OCI-LY3 (cell line): ENCODE data around the gene CHURC1.

Experiments
- H2AFZ ChIP-seq: fragments of 200-600, 300-600 bp; shearing (Covaris generic); 2 replicates; pipeline ENCODE4 v1.6.0; 2014; ENCODE audit warnings: antibody characterized with exemption, low read depth, low read length
- H3K27ac ChIP-seq: fragments of 200-600, 300-600 bp; sonication (generic); 2 replicates; pipeline ENCODE4 v1.5.1; 2014; ENCODE audit warnings: mild to moderate bottlenecking, low read length, moderate library complexity, mixed read lengths
- H3K27me3 ChIP-seq: fragments of 200-600, 300-600 bp; sonication (generic); 2 replicates; pipeline ENCODE4 v1.6.1; 2014; ENCODE audit warnings: low read depth, low read length, mixed read lengths
- H3K36me3 ChIP-seq: fragments of 200-600, 300-600 bp; sonication (generic); replicated peaks from 2 replicates; pipeline ENCODE3; 2014; ENCODE audit warnings: low read depth, low read length, mixed read lengths
- H3K4me1 ChIP-seq: fragments of 300-600, 200-600 bp; sonication (generic); 2 replicates; pipeline ENCODE4 v1.6.1; 2014; ENCODE audit warnings: low read length, mixed read lengths
- H3K4me2 ChIP-seq: fragments of 200-600, 300-600 bp; sonication (generic); 2 replicates; pipeline ENCODE4 v1.6.1; 2014; ENCODE audit warnings: low read length, mixed read lengths
- H3K4me3 ChIP-seq: fragments of 300-600, 200-600 bp; sonication (generic); 2 replicates; pipeline ENCODE4 v1.5.1; 2014; ENCODE audit warnings: antibody characterized with exemption, mild to moderate bottlenecking, low read length, moderate library complexity
- H3K79me2 ChIP-seq: fragments of 300-600, 200-600 bp; shearing (Covaris generic); 2 replicates; pipeline ENCODE4 v1.6.1; 2014; ENCODE audit warnings: mild to moderate bottlenecking, low read length, mixed read lengths
- H3K9ac ChIP-seq: fragments of 300-600, 200-600 bp; shearing (Covaris generic); 2 replicates; pipeline ENCODE4 v1.6.0; 2014; ENCODE audit warnings: mild to moderate bottlenecking, low read length, moderate library complexity
- H3K9me3 ChIP-seq: fragments of 200-600, 300-600 bp; shearing (Covaris generic); 2 replicates; pipeline ENCODE4 v1.6.1; 2014; ENCODE audit warnings: low read length, mixed read lengths; ENCODE audit not compliant: insufficient read depth
- H4K20me1 ChIP-seq: fragments of 200-600, 300-600 bp; sonication (generic); 2 replicates; pipeline ENCODE4 v1.6.1; 2016; ENCODE audit warnings: low read length, mixed read lengths; ENCODE audit not compliant: insufficient read depth
- CTCF ChIP-seq: fragments of 200-600, 300-600 bp; sonication (generic); IDR thresholded peaks from 2 replicates; pipeline ENCODE4 v1.5.1; 2014; ENCODE audit warnings: antibody characterized with exemption, low read length, low read depth
- EZH2phosphoT487 ChIP-seq: fragments of 200-600 bp; shearing (Covaris generic); IDR thresholded peaks from 2 replicates; pipeline ENCODE4 v1.6.1; 2018; ENCODE audit warnings: antibody characterized with exemption, mixed run types, low read depth

The CHURC1 gene

DNA sequence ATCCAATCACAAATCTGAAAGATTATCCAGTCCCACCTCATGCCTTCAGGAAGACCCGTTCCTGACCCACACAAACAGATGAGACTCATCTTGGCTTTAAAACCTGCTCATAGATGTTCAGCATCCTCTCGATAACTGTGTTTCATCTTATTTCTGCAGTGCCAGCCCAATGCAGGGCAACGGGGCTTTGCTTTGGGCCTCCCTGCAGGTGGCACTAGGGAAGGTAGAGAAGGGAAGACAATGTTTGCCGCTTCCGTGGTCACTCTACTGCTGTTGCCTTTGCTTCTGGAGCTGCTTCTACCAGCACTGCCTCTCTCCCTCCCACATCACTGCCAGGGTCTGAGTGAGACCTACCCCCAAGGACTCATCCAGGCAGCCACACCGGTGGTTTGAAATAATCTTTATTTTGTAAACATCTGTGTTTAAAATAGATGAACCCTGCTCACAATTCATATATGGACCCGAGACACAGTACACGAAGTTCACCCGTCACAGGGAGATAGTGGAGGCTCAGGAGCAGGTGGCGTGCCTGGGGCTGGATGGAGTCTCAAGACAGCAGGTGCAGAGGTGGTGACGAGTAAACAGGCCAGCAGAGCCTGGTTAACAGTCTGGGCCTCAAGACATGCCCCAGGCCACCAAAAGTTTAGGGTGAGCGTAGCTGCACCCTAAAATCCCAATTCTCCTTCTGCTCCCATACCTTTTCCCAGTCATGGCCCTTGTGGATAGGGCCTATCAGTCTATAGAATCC is 31.4 kb downstream of the CHURC1 start:
- TF ChIP-seq CTCF (no peak), EZH2phosphoT487 (no peak)
- no peak overlapping the region for H3K9ac ChIP-seq
- H3K4me3 ChIP-seq, result no peak overlapping the region
- H4K20me1 ChIP-seq, result no peaks in the 10 kb centered on the region
- H3K27ac ChIP-seq, result no peak overlapping the region
- no peaks in the 10 kb centered on the region for H3K27me3 ChIP-seq
- no peaks in the 10 kb centered on the region for H3K36me3 ChIP-seq
- H3K4me1 ChIP-seq, result no peaks in the 10 kb centered on the region
- no peaks in the 10 kb centered on the region for H3K79me2 ChIP-seq
- no peak overlapping the region for H3K4me2 ChIP-seq
- no peaks in the 10 kb centered on the region for H3K9me3 ChIP-seq
- H2AFZ ChIP-seq, result no peak overlapping the region

DNA sequence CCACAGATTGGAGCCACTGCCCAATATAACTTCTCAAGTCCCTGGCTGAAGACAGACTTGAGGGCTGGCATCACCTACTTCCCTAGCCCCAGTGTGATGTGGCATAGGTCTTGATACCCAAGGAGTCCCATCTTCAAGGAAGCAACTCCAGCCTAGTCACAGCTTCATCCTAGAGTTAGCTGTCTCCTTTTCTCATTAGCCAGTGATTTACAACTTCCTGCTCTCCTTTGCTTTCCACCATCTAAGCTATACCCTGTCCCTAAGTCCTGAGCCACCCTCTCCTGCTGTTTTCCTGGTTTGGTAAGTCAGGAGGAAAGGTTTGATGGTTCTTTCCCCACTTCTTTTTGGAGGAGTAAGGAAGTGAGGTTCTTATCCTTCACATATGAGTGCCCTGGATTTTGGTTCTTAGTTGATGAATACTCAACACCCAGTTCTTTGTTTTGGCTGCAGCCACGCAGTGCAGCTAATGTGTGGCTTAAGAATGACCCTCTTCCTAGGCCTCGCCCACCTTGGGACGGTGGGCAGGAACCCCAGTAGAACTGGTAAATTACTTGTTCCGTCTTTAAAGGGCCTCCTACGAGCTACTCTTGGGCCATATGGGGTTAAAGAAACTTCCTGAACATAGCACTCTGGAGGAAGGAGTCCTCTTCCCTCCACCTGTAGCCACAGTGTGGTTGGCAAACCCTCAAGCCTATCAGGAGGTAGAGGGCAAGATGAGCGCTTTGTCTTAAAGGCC is 32.2 kb downstream of the CHURC1 start:
- no peaks in the 10 kb centered on the region for H4K20me1 ChIP-seq
- H3K9ac ChIP-seq, result no peak overlapping the region
- no peaks in the 10 kb centered on the region for H3K27me3 ChIP-seq
- H3K4me2 ChIP-seq, result no peak overlapping the region
- no peaks in the 10 kb centered on the region for H3K4me1 ChIP-seq
- no peaks in the 10 kb centered on the region for H3K9me3 ChIP-seq
- no peak overlapping the region for H2AFZ ChIP-seq
- no peaks in the 10 kb centered on the region for H3K36me3 ChIP-seq
- H3K79me2 ChIP-seq, result no peaks in the 10 kb centered on the region
- H3K4me3 ChIP-seq, result no peak overlapping the region
- no peak for TF ChIP-seq EZH2phosphoT487
- TF ChIP-seq CTCF, result no peak
- H3K27ac ChIP-seq, result no peak overlapping the region

GRCh38 chr14:64947710-64948611 is 33.7 kb downstream of the CHURC1 start:
- Histone ChIP-seq H3K4me1 (no peaks in the 10 kb centered on the region), H3K4me3 (no peak overlapping the region), H3K27me3 (no peaks in the 10 kb centered on the region), H3K79me2 (no peaks in the 10 kb centered on the region), H3K9ac (no peak overlapping the region), H2AFZ (no peak overlapping the region), H3K9me3 (no peaks in the 10 kb centered on the region), H3K27ac (no peak overlapping the region), H3K36me3 (no peaks in the 10 kb centered on the region), H4K20me1 (no peaks in the 10 kb centered on the region), H3K4me2 (no peak overlapping the region)
- TF ChIP-seq CTCF (no peak), EZH2phosphoT487 (no peak)
